Stimulated activated naive CD8-positive, alpha-beta T cell treated with anti-CD3 and anti-CD28 coated beads, Interleukin-15, Interleukin-2, amounts not matched to agents 100 ng/mL and 50 ng/mL, for 24 hours (primary cell): ENCODE measurements around the gene ADGRB3.
"Not testable (repeated sequence)": the region's sequence is repeated elsewhere in the genome, so short reads cannot be mapped to it uniquely, and the experiment has no call there.

Source experiments
- H3K27ac Mint-ChIP-seq: one replicate; pipeline ENCODE4 v1.8.0; 2021; ENCODE audit warnings: mild to moderate bottlenecking, mixed read lengths
- H3K27me3 Mint-ChIP-seq: one replicate; pipeline ENCODE4 v1.8.0; 2021; ENCODE audit warnings: mixed read lengths
- H3K36me3 Mint-ChIP-seq: one replicate; pipeline ENCODE4 v1.8.0; 2021; ENCODE audit warnings: low read depth, mixed read lengths
- H3K4me1 Mint-ChIP-seq: one replicate; pipeline ENCODE4 v1.8.0; 2021; ENCODE audit warnings: low read depth, mixed read lengths
- H3K4me3 Mint-ChIP-seq: one replicate; pipeline ENCODE4 v1.8.0; 2021; ENCODE audit warnings: mild to moderate bottlenecking, mixed read lengths
- H3K9me3 Mint-ChIP-seq: one replicate; pipeline ENCODE4 v1.8.0; 2021; ENCODE audit warnings: mixed read lengths

Gene ADGRB3

GRCh38 chr6:68730291-68731054 is 95.4 kb downstream of the ADGRB3 start:
- no peaks in the 10 kb centered on the region for H3K27me3 Mint-ChIP-seq
- H3K4me1 Mint-ChIP-seq, result no peaks in the 10 kb centered on the region
- H3K9me3 Mint-ChIP-seq, result no peaks in the 10 kb centered on the region
- no peak overlapping the region for H3K4me3 Mint-ChIP-seq
- H3K36me3 Mint-ChIP-seq, result no peaks in the 10 kb centered on the region
- H3K27ac Mint-ChIP-seq, result no peak overlapping the region

GRCh38 chr6:68732423-68732822 is 97.3 kb downstream of the ADGRB3 start:
- H3K36me3 Mint-ChIP-seq, result no peaks in the 10 kb centered on the region
- no peak overlapping the region for H3K27ac Mint-ChIP-seq
- H3K9me3 Mint-ChIP-seq, result no peaks in the 10 kb centered on the region
- H3K27me3 Mint-ChIP-seq, result no peaks in the 10 kb centered on the region
- H3K4me1 Mint-ChIP-seq, result no peaks in the 10 kb centered on the region
- no peak overlapping the region for H3K4me3 Mint-ChIP-seq

- Mint-ChIP-seq H3K4me3 (no peak overlapping the region), H3K27me3 (no peaks in the 10 kb centered on the region), H3K27ac (no peak overlapping the region), H3K4me1 (peaks cover 3% of the 10 kb centered on the region), H3K36me3 (no peaks in the 10 kb centered on the region), H3K9me3 (no peaks in the 10 kb centered on the region)
Measured at GRCh38 chr6:68735866-68736265, 100.8 kb downstream of the ADGRB3 start.

- H3K9me3 Mint-ChIP-seq, result no peaks in the 10 kb centered on the region
- H3K4me1 Mint-ChIP-seq, result peaks cover 5% of the 10 kb centered on the region
- no peaks in the 10 kb centered on the region for H3K27me3 Mint-ChIP-seq
- no peak overlapping the region for H3K27ac Mint-ChIP-seq
- no peaks in the 10 kb centered on the region for H3K36me3 Mint-ChIP-seq
- H3K4me3 Mint-ChIP-seq, result no peak overlapping the region
Measured at GRCh38 chr6:68737061-68737460, 102.0 kb downstream of the ADGRB3 start.

- peaks cover 5% of the 10 kb centered on the region for H3K4me1 Mint-ChIP-seq
- no peaks in the 10 kb centered on the region for H3K9me3 Mint-ChIP-seq
- no peaks in the 10 kb centered on the region for H3K36me3 Mint-ChIP-seq
Measured at GRCh38 chr6:68738039-68738438, 103.0 kb downstream of the ADGRB3 start.

GRCh38 chr6:68740828-68741500 is 105.9 kb downstream of the ADGRB3 start:
- H3K9me3 Mint-ChIP-seq, result no peaks in the 10 kb centered on the region

More at GRCh38 chr6:68738039-68738438, 103.0 kb downstream of the ADGRB3 start:
- Mint-ChIP-seq H3K27ac (no peak overlapping the region), H3K4me3 (no peak overlapping the region), H3K27me3 (no peaks in the 10 kb centered on the region)

GRCh38 chr6:68741501-68742386 is 106.7 kb downstream of the ADGRB3 start:
- Mint-ChIP-seq H3K27me3 (no peaks in the 10 kb centered on the region), H3K4me3 (no peak overlapping the region), H3K36me3 (no peaks in the 10 kb centered on the region), H3K9me3 (no peaks in the 10 kb centered on the region), H3K27ac (no peak overlapping the region), H3K4me1 (peaks cover 5% of the 10 kb centered on the region)

More at GRCh38 chr6:68740828-68741500, 105.9 kb downstream of the ADGRB3 start:
- Mint-ChIP-seq H3K4me1 (peaks cover 5% of the 10 kb centered on the region), H3K27ac (no peak overlapping the region), H3K36me3 (no peaks in the 10 kb centered on the region), H3K27me3 (no peaks in the 10 kb centered on the region), H3K4me3 (no peak overlapping the region)

GRCh38 chr6:68743099-68743498 is 108.0 kb downstream of the ADGRB3 start:
- Mint-ChIP-seq H3K27ac (no peak overlapping the region), H3K4me3 (no peak overlapping the region), H3K4me1 (peaks cover 5% of the 10 kb centered on the region), H3K27me3 (no peaks in the 10 kb centered on the region), H3K36me3 (no peaks in the 10 kb centered on the region), H3K9me3 (peaks cover 7% of the 10 kb centered on the region)

- not testable (repeated sequence) for H3K4me3 Mint-ChIP-seq
Measured at GRCh38 chr6:68744376-68744775, 109.3 kb downstream of the ADGRB3 start.

GRCh38 chr6:68746376-68746775 is 111.3 kb downstream of the ADGRB3 start:
- Mint-ChIP-seq H3K4me1 (no peaks in the 10 kb centered on the region), H3K4me3 (no peak overlapping the region), H3K9me3 (peaks cover 7% of the 10 kb centered on the region), H3K27me3 (no peaks in the 10 kb centered on the region), H3K36me3 (no peaks in the 10 kb centered on the region), H3K27ac (no peak overlapping the region)

More at GRCh38 chr6:68744376-68744775, 109.3 kb downstream of the ADGRB3 start:
- not testable (repeated sequence) for H3K27ac Mint-ChIP-seq, H3K27me3 Mint-ChIP-seq, H3K9me3 Mint-ChIP-seq, H3K4me1 Mint-ChIP-seq, H3K36me3 Mint-ChIP-seq

- no peak overlapping the region for H3K4me3 Mint-ChIP-seq
- H3K9me3 Mint-ChIP-seq, result peaks cover 7% of the 10 kb centered on the region
- H3K27ac Mint-ChIP-seq, result no peak overlapping the region
- H3K27me3 Mint-ChIP-seq, result no peaks in the 10 kb centered on the region
- no peaks in the 10 kb centered on the region for H3K4me1 Mint-ChIP-seq
- H3K36me3 Mint-ChIP-seq, result no peaks in the 10 kb centered on the region
Measured at GRCh38 chr6:68747110-68747790, 112.2 kb downstream of the ADGRB3 start.

- H3K27me3 Mint-ChIP-seq, H3K36me3 Mint-ChIP-seq, H3K27ac Mint-ChIP-seq, H3K9me3 Mint-ChIP-seq, H3K4me1 Mint-ChIP-seq, H3K4me3 Mint-ChIP-seq: not testable (repeated sequence)
Measured at GRCh38 chr6:68747832-68748231, 112.8 kb downstream of the ADGRB3 start.

- Mint-ChIP-seq H3K9me3 (no peaks in the 10 kb centered on the region), H3K27me3 (peaks cover 3% of the 10 kb centered on the region), H3K4me1 (no peaks in the 10 kb centered on the region), H3K4me3 (no peak overlapping the region), H3K27ac (no peak overlapping the region), H3K36me3 (no peaks in the 10 kb centered on the region)
Measured at GRCh38 chr6:68754681-68755213, 119.7 kb downstream of the ADGRB3 start.
